ENCODE data around the gene POGZ. TPM values are rescaled to one million over a fixed set of nuclear protein-coding genes. Genes with fewer than 3 reads are reported as not detected.

Gene POGZ
- total RNA-seq, 4 donors from 2014 or later: 29.3 to 87.3 (median 57.3) TPM

Other genes with a start within 250 kb of the POGZ start
- 100 to 1,000 TPM; 101 to 133 (median 119) TPM for gene PSMD4, start 204.8 kb downstream of the POGZ start, total RNA-seq
- gene ZNF687, start 177.2 kb downstream of the POGZ start, total RNA-seq: 10 to 100 TPM; 23.6 to 36.8 (median 29.7) TPM
- gene PI4KB, start 132.1 kb downstream of the POGZ start, total RNA-seq: 100 to 1,000 TPM in 1 of 4 donors, 10 to 100 TPM in 3; 50.0 to 102 (median 60.3) TPM
- gene RFX5, start 112.2 kb downstream of the POGZ start, total RNA-seq: 10 to 100 TPM; 18.0 to 22.1 (median 18.5) TPM
- 10 to 100 TPM; 32.0 to 67.5 (median 48.7) TPM for gene SELENBP1, start 86.8 kb downstream of the POGZ start, total RNA-seq
- 100 to 1,000 TPM; 222 to 269 (median 241) TPM for gene PSMB4, start 59.9 kb downstream of the POGZ start, total RNA-seq
- 10 to 100 TPM; 37.9 to 62.4 (median 41.7) TPM for gene CGN, start 51.9 kb upstream of the POGZ start, total RNA-seq
- gene TUFT1, start 80.8 kb upstream of the POGZ start, total RNA-seq: 100 to 1,000 TPM in 1 of 4 donors, 10 to 100 TPM in 3; 83.4 to 121 (median 91.5) TPM
- 10 to 100 TPM; 19.8 to 45.4 (median 29.0) TPM for gene SNX27, start 152.6 kb upstream of the POGZ start, total RNA-seq

Measured in suprapubic skin (tissue), 4 donors.